WTC11 (cell line): ENCODE data around the gene CTNNAL1. TPM values are rescaled to one million over a fixed set of nuclear protein-coding genes. Genes with fewer than 3 reads are reported as not detected.

Source experiments
- ATAC-seq: fragments of 200-7000 bp; cut with Tn5 transposase; 2 replicates; pipeline ENCODE4 v1.10.0; 2021; ENCODE audit warnings: mild to moderate bottlenecking, moderate library complexity
- CTCF ChIA-PET: fragments of 300-600 bp; sonication (Branson Sonifier 250); formaldehyde crosslinking; loops from one replicate; lab custom pipeline; 2021; ENCODE audit warnings: antibody characterized with exemption; lab: Charles Lee
- POLR2A ChIA-PET: fragments of 350-600 bp; sonication (Branson Sonifier 250); formaldehyde crosslinking; loops from one replicate; lab custom pipeline; 2021; ENCODE audit warnings: antibody characterized with exemption; lab: Charles Lee
- DNase-seq: peaks from one replicate; pipeline ENCODE4 v3.0.0; 2021; ENCODE audit warnings: low spot score
- H3K27ac Mint-ChIP-seq: 2 replicates; pipeline ENCODE4 v1.8.0; 2021; ENCODE audit warnings: mixed read lengths
- H3K27me3 Mint-ChIP-seq: 2 replicates; pipeline ENCODE4 v1.8.0; 2021; ENCODE audit warnings: low read depth, mild to moderate bottlenecking, moderate library complexity, mixed read lengths
- H3K36me3 Mint-ChIP-seq: 2 replicates; pipeline ENCODE4 v1.8.0; 2021; ENCODE audit warnings: mixed read lengths
- H3K4me1 Mint-ChIP-seq: 2 replicates; pipeline ENCODE4 v1.8.0; 2022; ENCODE audit warnings: mixed read lengths
- H3K4me3 Mint-ChIP-seq: 2 replicates; pipeline ENCODE4 v1.8.0; 2021; ENCODE audit warnings: mild to moderate bottlenecking, moderate library complexity, mixed read lengths
- H3K9me3 Mint-ChIP-seq: 2 replicates; pipeline ENCODE4 v1.8.0; 2021; ENCODE audit warnings: mixed read lengths
- ATF2 ChIP-seq: sonication (generic); formaldehyde crosslinking; IDR thresholded peaks from 2 replicates; pipeline ENCODE4 v1.8.1; 2022; ENCODE audit warnings: low read depth, missing genetic modification reagents, borderline replicate concordance
- CBFB ChIP-seq: sonication (generic); formaldehyde crosslinking; IDR thresholded peaks from 2 replicates; pipeline ENCODE4 v1.8.1; 2022; ENCODE audit warnings: mild to moderate bottlenecking, low read depth, missing genetic modification reagents
- CREB1 ChIP-seq: sonication (generic); formaldehyde crosslinking; IDR thresholded peaks from 2 replicates; pipeline ENCODE4 v1.8.0; 2023; ENCODE audit warnings: mild to moderate bottlenecking, missing genetic modification reagents
- CREM ChIP-seq: sonication (generic); formaldehyde crosslinking; IDR thresholded peaks from 2 replicates; pipeline ENCODE4 v1.8.1; 2022; ENCODE audit warnings: mild to moderate bottlenecking, missing genetic modification reagents, moderate library complexity
- E2F1 ChIP-seq: sonication (generic); formaldehyde crosslinking; IDR thresholded peaks from 2 replicates; pipeline ENCODE4 v1.8.0; 2022; ENCODE audit warnings: mild to moderate bottlenecking, missing genetic modification reagents
- ELF4 ChIP-seq: sonication (generic); formaldehyde crosslinking; IDR thresholded peaks from 2 replicates; pipeline ENCODE4 v1.8.1; 2022; ENCODE audit warnings: low read depth, mild to moderate bottlenecking, moderate library complexity, missing genetic modification reagents
- HMGXB4 ChIP-seq: sonication (generic); formaldehyde crosslinking; IDR thresholded peaks from 2 replicates; pipeline ENCODE4 v1.8.1; 2023; ENCODE audit warnings: mild to moderate bottlenecking, moderate library complexity, missing genetic modification reagents
- MXD4 ChIP-seq: fragments of 250-450 bp; sonication (Bioruptor Pico); IDR thresholded peaks from 2 replicates; pipeline ENCODE4 v1.8.0; 2021; ENCODE audit warnings: mild to moderate bottlenecking, moderate library complexity, borderline replicate concordance
- MYBL2 ChIP-seq: sonication (generic); formaldehyde crosslinking; IDR thresholded peaks from 2 replicates; pipeline ENCODE4 v1.8.1; 2023; ENCODE audit warnings: mild to moderate bottlenecking, moderate library complexity, missing genetic modification reagents
- NR1H2 ChIP-seq: sonication (generic); formaldehyde crosslinking; IDR thresholded peaks from 2 replicates; pipeline ENCODE4 v1.9.0; 2021; ENCODE audit warnings: mild to moderate bottlenecking, moderate library complexity, missing genetic modification reagents
- NR3C1 ChIP-seq: sonication (generic); formaldehyde crosslinking; conservative IDR thresholded peaks from 2 replicates; pipeline ENCODE4 v1.8.1; 2023; ENCODE audit warnings: low read depth, mild to moderate bottlenecking, missing genetic modification reagents
- PRRX2 ChIP-seq: fragments of 250-450 bp; sonication (Bioruptor Pico); IDR thresholded peaks from 2 replicates; pipeline ENCODE4 v1.8.0; 2021; ENCODE audit warnings: mild to moderate bottlenecking
- USF1 ChIP-seq: sonication (generic); formaldehyde crosslinking; IDR thresholded peaks from 2 replicates; pipeline ENCODE4 v1.8.0; 2022; ENCODE audit warnings: mild to moderate bottlenecking, missing genetic modification reagents
- ZNF121 ChIP-seq: sonication (generic); formaldehyde crosslinking; IDR thresholded peaks from 2 replicates; pipeline ENCODE4 v1.8.0; 2023; ENCODE audit warnings: missing genetic modification reagents
- ZNF416 ChIP-seq: fragments of 250-450 bp; sonication (Bioruptor Pico); IDR thresholded peaks from 2 replicates; pipeline ENCODE4 v1.9.0; 2021; ENCODE audit warnings: mild to moderate bottlenecking, inconsistent platforms
- ZSCAN18 ChIP-seq: fragments of 250-450 bp; sonication (Bioruptor Pico); IDR thresholded peaks from 2 replicates; pipeline ENCODE4 v2.1.2; 2022; ENCODE audit warnings: mild to moderate bottlenecking, moderate library complexity
- total RNA-seq: library from RNA; stranded (reverse); gene quantifications from 3 replicates; pipeline ENCODE4 v1.2.3, GENCODE V29; 2021
- TF ChIP-seq, protein P1 (sequence below): fragments of 200-600 bp; IDR thresholded peaks from 2 replicates; pipeline ENCODE4 v1.8.0; 2022; ENCODE audit warnings: antibody characterized with exemption
- TF ChIP-seq, protein P2 (sequence below): sonication (generic); formaldehyde crosslinking; IDR thresholded peaks from 2 replicates; pipeline ENCODE4 v1.8.0; 2023; ENCODE audit warnings: mild to moderate bottlenecking, missing genetic modification reagents

The CTNNAL1 gene
- total RNA-seq, 1 experiment from 2014 or later: 53.1 TPM

DNA sequence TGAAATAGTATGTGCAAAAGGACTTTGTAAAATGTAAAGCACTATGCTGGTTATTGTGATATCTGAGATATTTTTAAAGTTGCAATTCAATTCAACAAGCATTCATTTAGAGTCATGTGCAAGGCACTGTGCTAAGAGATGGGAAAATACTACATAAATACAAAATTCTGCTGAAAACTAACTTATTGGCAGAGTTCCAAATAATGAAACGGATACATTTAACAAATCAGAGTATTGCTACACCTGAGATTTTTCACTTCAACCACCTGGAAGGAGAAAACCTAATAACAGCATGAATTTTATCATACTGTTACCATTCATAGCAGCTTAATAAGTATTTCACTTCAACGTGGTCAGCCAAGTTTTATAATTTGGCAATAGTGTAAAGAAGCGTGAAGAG lies 6.1 kb upstream of the CTNNAL1 start (continued):
- TF ChIP-seq E2F1 (CRISPR knock-in tag): no peak
- TF ChIP-seq, protein P1, sequence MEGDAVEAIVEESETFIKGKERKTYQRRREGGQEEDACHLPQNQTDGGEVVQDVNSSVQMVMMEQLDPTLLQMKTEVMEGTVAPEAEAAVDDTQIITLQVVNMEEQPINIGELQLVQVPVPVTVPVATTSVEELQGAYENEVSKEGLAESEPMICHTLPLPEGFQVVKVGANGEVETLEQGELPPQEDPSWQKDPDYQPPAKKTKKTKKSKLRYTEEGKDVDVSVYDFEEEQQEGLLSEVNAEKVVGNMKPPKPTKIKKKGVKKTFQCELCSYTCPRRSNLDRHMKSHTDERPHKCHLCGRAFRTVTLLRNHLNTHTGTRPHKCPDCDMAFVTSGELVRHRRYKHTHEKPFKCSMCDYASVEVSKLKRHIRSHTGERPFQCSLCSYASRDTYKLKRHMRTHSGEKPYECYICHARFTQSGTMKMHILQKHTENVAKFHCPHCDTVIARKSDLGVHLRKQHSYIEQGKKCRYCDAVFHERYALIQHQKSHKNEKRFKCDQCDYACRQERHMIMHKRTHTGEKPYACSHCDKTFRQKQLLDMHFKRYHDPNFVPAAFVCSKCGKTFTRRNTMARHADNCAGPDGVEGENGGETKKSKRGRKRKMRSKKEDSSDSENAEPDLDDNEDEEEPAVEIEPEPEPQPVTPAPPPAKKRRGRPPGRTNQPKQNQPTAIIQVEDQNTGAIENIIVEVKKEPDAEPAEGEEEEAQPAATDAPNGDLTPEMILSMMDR: no peak

DNA sequence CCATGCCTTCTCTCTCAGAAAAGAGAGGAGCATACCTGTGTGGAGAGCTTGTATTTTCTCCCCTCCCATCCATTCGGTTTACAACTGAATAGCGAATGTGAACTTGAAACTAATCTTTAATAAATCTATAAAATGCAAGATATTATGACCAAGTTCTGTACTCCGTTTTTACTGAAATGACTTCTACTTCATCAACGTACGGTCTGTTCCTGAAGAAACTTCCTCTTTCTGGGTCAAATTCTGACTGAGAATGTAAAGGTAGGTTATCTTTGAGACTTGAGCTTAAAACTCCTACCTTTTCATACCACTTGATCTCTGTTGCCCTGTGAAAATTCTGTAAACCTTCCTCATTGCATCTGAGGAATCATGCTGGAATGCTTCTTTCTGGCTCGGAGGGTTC lies 4.2 kb upstream of the CTNNAL1 start:
- H3K4me3 Mint-ChIP-seq: no peak overlapping the region
- peaks cover 2% of the 10 kb centered on the region; the same call in 1 of the 2 replicates for H3K27me3 Mint-ChIP-seq
- no peak for DNase-seq
- ChIA-PET POLR2A (no interaction called here), CTCF (no interaction called here)
- TF ChIP-seq ZSCAN18 (CRISPR knock-in tag) (no peak), MXD4 (no peak)
- ATAC-seq: no peak
- H3K4me1 Mint-ChIP-seq: peaks cover 15% of the 10 kb centered on the region
- H3K9me3 Mint-ChIP-seq: no peaks in the 10 kb centered on the region
- peak overlapping the region; percentile 64 for H3K27ac Mint-ChIP-seq
- peaks cover 21% of the 10 kb centered on the region for H3K36me3 Mint-ChIP-seq

GRCh38 chr9:109017061-109017460 lies 3.8 kb upstream of the CTNNAL1 start:
- TF ChIP-seq ATF2 (CRISPR knock-in tag): no peak
- TF ChIP-seq PRRX2 (CRISPR knock-in tag): no peak
- no peak for TF ChIP-seq CBFB (CRISPR knock-in tag)
- no peak for TF ChIP-seq ZNF121 (CRISPR knock-in tag)
- TF ChIP-seq NR3C1 (CRISPR knock-in tag): no peak
- TF ChIP-seq HMGXB4 (CRISPR knock-in tag): no peak
- no peak for TF ChIP-seq E2F1 (CRISPR knock-in tag)
- TF ChIP-seq ZNF416: no peak
- TF ChIP-seq NR1H2 (CRISPR knock-in tag): no peak
- TF ChIP-seq, protein P2, sequence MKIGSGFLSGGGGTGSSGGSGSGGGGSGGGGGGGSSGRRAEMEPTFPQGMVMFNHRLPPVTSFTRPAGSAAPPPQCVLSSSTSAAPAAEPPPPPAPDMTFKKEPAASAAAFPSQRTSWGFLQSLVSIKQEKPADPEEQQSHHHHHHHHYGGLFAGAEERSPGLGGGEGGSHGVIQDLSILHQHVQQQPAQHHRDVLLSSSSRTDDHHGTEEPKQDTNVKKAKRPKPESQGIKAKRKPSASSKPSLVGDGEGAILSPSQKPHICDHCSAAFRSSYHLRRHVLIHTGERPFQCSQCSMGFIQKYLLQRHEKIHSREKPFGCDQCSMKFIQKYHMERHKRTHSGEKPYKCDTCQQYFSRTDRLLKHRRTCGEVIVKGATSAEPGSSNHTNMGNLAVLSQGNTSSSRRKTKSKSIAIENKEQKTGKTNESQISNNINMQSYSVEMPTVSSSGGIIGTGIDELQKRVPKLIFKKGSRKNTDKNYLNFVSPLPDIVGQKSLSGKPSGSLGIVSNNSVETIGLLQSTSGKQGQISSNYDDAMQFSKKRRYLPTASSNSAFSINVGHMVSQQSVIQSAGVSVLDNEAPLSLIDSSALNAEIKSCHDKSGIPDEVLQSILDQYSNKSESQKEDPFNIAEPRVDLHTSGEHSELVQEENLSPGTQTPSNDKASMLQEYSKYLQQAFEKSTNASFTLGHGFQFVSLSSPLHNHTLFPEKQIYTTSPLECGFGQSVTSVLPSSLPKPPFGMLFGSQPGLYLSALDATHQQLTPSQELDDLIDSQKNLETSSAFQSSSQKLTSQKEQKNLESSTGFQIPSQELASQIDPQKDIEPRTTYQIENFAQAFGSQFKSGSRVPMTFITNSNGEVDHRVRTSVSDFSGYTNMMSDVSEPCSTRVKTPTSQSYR (CRISPR knock-in tag): no peak
- no peak for TF ChIP-seq ELF4 (CRISPR knock-in tag)
- TF ChIP-seq CREB1 (CRISPR knock-in tag): no peak
- TF ChIP-seq MYBL2 (CRISPR knock-in tag): no peak
- no peak for TF ChIP-seq USF1 (CRISPR knock-in tag)
- no peak for TF ChIP-seq CREM (CRISPR knock-in tag)
- no peak for ATAC-seq
- ChIA-PET POLR2A (no interaction called here), CTCF (interaction anchor here (0.7 kb wide), 1 partner anchor 625 kb away, joined by 4 read pairs; no protein-coding TSS in a partner anchor)
- Mint-ChIP-seq H3K4me3 (no peak overlapping the region), H3K9me3 (no peaks in the 10 kb centered on the region), H3K36me3 (peaks cover 21% of the 10 kb centered on the region), H3K27ac (no peak overlapping the region), H3K27me3 (peaks cover 6% of the 10 kb centered on the region), H3K4me1 (peaks cover 19% of the 10 kb centered on the region)
- DNase-seq: no peak
